ENCODE measurements around the gene PMS1. TPM values are rescaled to one million over a fixed set of nuclear protein-coding genes. Genes with fewer than 3 reads are reported as not detected.

Gene PMS1
- total RNA-seq, 1 experiment from 2014 or later: 26.9 TPM

Other genes starting within 250 kb of the PMS1 start
- 1.2 and 1.4 TPM in 2 replicates for gene SLC40A1, start 203.7 kb upstream of the PMS1 start, total RNA-seq (2014; rRNA removed; shearing (Covaris generic))
- 113 and 114 TPM in 2 replicates for gene ASNSD1, start 123.0 kb upstream of the PMS1 start, total RNA-seq (2014; rRNA removed; shearing (Covaris generic))
- gene ANKAR, start 109.8 kb upstream of the PMS1 start, total RNA-seq (2014; rRNA removed; shearing (Covaris generic)): 4.7 and 14.5 TPM in 2 replicates
- 18.9 and 20.1 TPM in 2 replicates for gene OSGEPL1, start 21.7 kb upstream of the PMS1 start, total RNA-seq (2014; rRNA removed; shearing (Covaris generic))
- gene ORMDL1, start 111 bp upstream of the PMS1 start, total RNA-seq (2014; rRNA removed; shearing (Covaris generic)): 128 and 137 TPM in 2 replicates